ENCODE results near the gene MEIS2.

MEIS2 gene

GRCh38 chr15:37046876-37047614, 53.3 kb downstream of the MEIS2 start:
- Mint-ChIP-seq H3K27me3 (no peaks in the 10 kb centered on the region), H3K9me3 (no peaks in the 10 kb centered on the region), H3K4me3 (no peak overlapping the region), H3K36me3 (ENCODE audit: insufficient read depth) (no peaks in the 10 kb centered on the region), H3K27ac (no peak overlapping the region), H3K4me1 (ENCODE audit: low read depth in 2 of 2) (no peaks in the 10 kb centered on the region)
- no peak for DNase-seq
- no peak for ATAC-seq (replicated peaks)

GRCh38 chr15:37045859-37046740, 54.2 kb downstream of the MEIS2 start:
- Mint-ChIP-seq H3K27me3 (no peaks in the 10 kb centered on the region), H3K4me1 (ENCODE audit: low read depth in 2 of 2) (no peaks in the 10 kb centered on the region), H3K27ac (no peak overlapping the region), H3K36me3 (ENCODE audit: insufficient read depth) (no peaks in the 10 kb centered on the region), H3K9me3 (no peaks in the 10 kb centered on the region), H3K4me3 (no peak overlapping the region)
- no peak for ATAC-seq (replicated peaks)
- no peak for DNase-seq

- Mint-ChIP-seq H3K4me1 (ENCODE audit: low read depth in 2 of 2) (no peaks in the 10 kb centered on the region), H3K27me3 (no peaks in the 10 kb centered on the region), H3K9me3 (no peaks in the 10 kb centered on the region), H3K27ac (no peak overlapping the region), H3K4me3 (no peak overlapping the region), H3K36me3 (ENCODE audit: insufficient read depth) (no peaks in the 10 kb centered on the region)
- no peak for ATAC-seq (replicated peaks)
- DNase-seq = no peak
Measured at GRCh38 chr15:37044915-37045648, 55.3 kb downstream of the MEIS2 start.

- Mint-ChIP-seq H3K4me3 (no peak overlapping the region), H3K4me1 (ENCODE audit: low read depth in 2 of 2) (no peaks in the 10 kb centered on the region), H3K27ac (no peak overlapping the region), H3K36me3 (ENCODE audit: insufficient read depth) (no peaks in the 10 kb centered on the region), H3K9me3 (no peaks in the 10 kb centered on the region), H3K27me3 (peaks cover 0 to 10% of the 10 kb centered on the region in 2 donors)
- ATAC-seq (replicated peaks) (no peak), DNase-seq (no peak)
Measured at GRCh38 chr15:37041836-37042235, 58.5 kb downstream of the MEIS2 start.

- Mint-ChIP-seq H3K4me1 (ENCODE audit: low read depth in 2 of 2) (no peaks in the 10 kb centered on the region), H3K36me3 (ENCODE audit: insufficient read depth) (no peaks in the 10 kb centered on the region), H3K4me3 (no peak overlapping the region), H3K27ac (no peak overlapping the region), H3K9me3 (no peaks in the 10 kb centered on the region), H3K27me3 (peaks cover 0 to 10% of the 10 kb centered on the region in 2 donors)
- DNase-seq = no peak
- no peak for ATAC-seq (replicated peaks)
Measured at GRCh38 chr15:37041042-37041441, 59.3 kb downstream of the MEIS2 start.

- ATAC-seq (replicated peaks) = no peak
- Mint-ChIP-seq H3K4me3 (no peak overlapping the region), H3K27me3 (peaks cover 0 to 10% of the 10 kb centered on the region in 2 donors), H3K4me1 (ENCODE audit: low read depth in 2 of 2) (no peaks in the 10 kb centered on the region), H3K9me3 (no peaks in the 10 kb centered on the region), H3K36me3 (ENCODE audit: insufficient read depth) (no peaks in the 10 kb centered on the region), H3K27ac (no peak overlapping the region)
- no peak for DNase-seq
Measured at GRCh38 chr15:37040072-37040742, 60.1 kb downstream of the MEIS2 start.

- no peak for ATAC-seq (replicated peaks)
- no peak overlapping the region for H3K27ac Mint-ChIP-seq
- no peaks in the 10 kb centered on the region for H3K9me3 Mint-ChIP-seq
- peaks cover 0 to 10% of the 10 kb centered on the region in 2 donors for H3K27me3 Mint-ChIP-seq
- H3K4me3 Mint-ChIP-seq = no peak overlapping the region
- no peaks in the 10 kb centered on the region for H3K4me1 Mint-ChIP-seq (ENCODE audit: low read depth in 2 of 2)
- DNase-seq = no peak
- H3K36me3 Mint-ChIP-seq (ENCODE audit: insufficient read depth) = no peaks in the 10 kb centered on the region
Measured at GRCh38 chr15:37038716-37039106, 61.6 kb downstream of the MEIS2 start.

- Mint-ChIP-seq H3K27ac (no peak overlapping the region), H3K4me3 (no peak overlapping the region), H3K4me1 (ENCODE audit: low read depth in 2 of 2) (no peaks in the 10 kb centered on the region), H3K36me3 (ENCODE audit: insufficient read depth) (no peaks in the 10 kb centered on the region), H3K9me3 (no peaks in the 10 kb centered on the region), H3K27me3 (peaks cover 0 to 10% of the 10 kb centered on the region in 2 donors)
- ATAC-seq (replicated peaks) = no peak
- no peak for DNase-seq
Measured at GRCh38 chr15:37037850-37038715, 62.3 kb downstream of the MEIS2 start.

GRCh38 chr15:37037071-37037655, 63.2 kb downstream of the MEIS2 start:
- Mint-ChIP-seq H3K4me1 (ENCODE audit: low read depth in 2 of 2) (no peaks in the 10 kb centered on the region), H3K4me3 (no peak overlapping the region), H3K27ac (no peak overlapping the region), H3K27me3 (peaks cover 0 to 10% of the 10 kb centered on the region in 2 donors), H3K36me3 (ENCODE audit: insufficient read depth) (no peaks in the 10 kb centered on the region), H3K9me3 (no peaks in the 10 kb centered on the region)
- DNase-seq (no peak), ATAC-seq (replicated peaks) (no peak)

- Mint-ChIP-seq H3K4me1 (ENCODE audit: low read depth in 2 of 2) (no peaks in the 10 kb centered on the region), H3K9me3 (no peaks in the 10 kb centered on the region), H3K36me3 (ENCODE audit: insufficient read depth) (no peaks in the 10 kb centered on the region), H3K4me3 (no peak overlapping the region), H3K27me3 (peaks cover 0 to 10% of the 10 kb centered on the region in 2 donors), H3K27ac (no peak overlapping the region)
- DNase-seq (no peak), ATAC-seq (replicated peaks) (no peak)
Measured at GRCh38 chr15:37034835-37035748, 65.3 kb downstream of the MEIS2 start.

- no peak overlapping the region for H3K27ac Mint-ChIP-seq
- no peaks in the 10 kb centered on the region for H3K36me3 Mint-ChIP-seq (ENCODE audit: insufficient read depth)
- no peaks in the 10 kb centered on the region for H3K4me1 Mint-ChIP-seq (ENCODE audit: low read depth in 2 of 2)
- no peak for ATAC-seq (replicated peaks)
- H3K27me3 Mint-ChIP-seq = peaks cover 0 to 10% of the 10 kb centered on the region in 2 donors
- no peak overlapping the region for H3K4me3 Mint-ChIP-seq
- no peaks in the 10 kb centered on the region for H3K9me3 Mint-ChIP-seq
- no peak for DNase-seq
Measured at GRCh38 chr15:37034392-37034791, 66.0 kb downstream of the MEIS2 start.
